ENCODE measurements around the gene RND2. TPM values are rescaled to one million over a fixed set of nuclear protein-coding genes. Genes with fewer than 3 reads are reported as not detected.

RND2 gene
- total RNA-seq, 4 donors from 2014 or later = 0.41 to 0.64 TPM; not detected in 2

DNA sequence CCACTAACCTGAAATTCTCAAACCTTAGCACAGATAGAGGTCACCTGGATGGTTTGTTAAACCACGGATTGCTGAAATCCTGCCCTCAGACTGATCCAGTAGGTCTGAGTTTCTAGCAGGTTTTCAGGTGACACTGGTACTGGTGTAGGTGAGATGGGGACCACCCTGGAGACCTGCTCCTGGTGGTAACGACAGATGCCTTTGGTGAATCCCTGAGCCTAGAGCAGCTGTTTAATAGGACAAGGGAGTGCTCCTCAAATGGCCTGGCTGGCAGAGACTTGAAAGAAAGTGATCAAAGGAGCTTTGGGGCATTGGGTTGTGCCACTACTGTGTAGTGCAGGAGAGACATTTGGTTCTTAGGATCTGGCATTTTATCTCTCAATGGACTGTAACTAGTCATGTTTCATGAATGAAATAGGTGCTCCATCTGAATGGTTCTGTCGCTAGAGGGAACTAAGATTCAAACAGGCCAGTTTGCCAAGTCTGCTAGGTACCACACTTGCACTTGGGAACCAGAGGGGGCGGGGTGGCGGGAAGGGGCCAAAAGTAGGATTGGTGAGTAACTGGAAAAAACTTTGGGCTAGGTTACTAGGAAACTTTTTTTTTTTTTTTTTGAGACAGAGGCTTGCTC is 21.4 kb upstream of the RND2 start:
- intact Hi-C loops (cut with DNase I; ENCODE audit: low total_unique reads) = no loop called here
- no peaks in the 10 kb centered on the region for H3K27me3 ChIP-seq
- H3K36me3 ChIP-seq = peaks cover 0 to 31% (median 17%) of the 10 kb centered on the region in 4 donors
- no peaks in the 10 kb centered on the region for H3K9me3 ChIP-seq
- WGBS, 2 donors (ENCODE audit: low coverage in 1 of 2) = 85 to 86% methylated on average over 4 to 5 of the region's 5 CpGs
- H3K4me1 ChIP-seq = peaks cover 10 to 32% (median 24%) of the 10 kb centered on the region in 4 donors
- no peak overlapping the region for H3K4me3 ChIP-seq
- in situ Hi-C loops (cut with MboI; ENCODE audit: low pct_ligation_motif_present in 1 of 4, low pct_unique_long_range_greater_than_20kb in 1 of 4, low sequenced_read_pairs in 3 of 4) = loop anchor here in 1 of 4 donors (25.0 kb wide), 1 partner anchor 334 kb away; no protein-coding TSS in a partner anchor
- DNase-seq = no peak
- H3K27ac ChIP-seq = no peak overlapping the region
- TF ChIP-seq POLR2AphosphoS5 (IDR thresholded peaks at IDR 0.05) (no peak), POLR2A (IDR thresholded peaks at IDR 0.05) (no peak), EP300 (IDR thresholded peaks at IDR 0.05; ENCODE audit: low read depth) (no peak)
- TF ChIP-seq, protein P1, sequence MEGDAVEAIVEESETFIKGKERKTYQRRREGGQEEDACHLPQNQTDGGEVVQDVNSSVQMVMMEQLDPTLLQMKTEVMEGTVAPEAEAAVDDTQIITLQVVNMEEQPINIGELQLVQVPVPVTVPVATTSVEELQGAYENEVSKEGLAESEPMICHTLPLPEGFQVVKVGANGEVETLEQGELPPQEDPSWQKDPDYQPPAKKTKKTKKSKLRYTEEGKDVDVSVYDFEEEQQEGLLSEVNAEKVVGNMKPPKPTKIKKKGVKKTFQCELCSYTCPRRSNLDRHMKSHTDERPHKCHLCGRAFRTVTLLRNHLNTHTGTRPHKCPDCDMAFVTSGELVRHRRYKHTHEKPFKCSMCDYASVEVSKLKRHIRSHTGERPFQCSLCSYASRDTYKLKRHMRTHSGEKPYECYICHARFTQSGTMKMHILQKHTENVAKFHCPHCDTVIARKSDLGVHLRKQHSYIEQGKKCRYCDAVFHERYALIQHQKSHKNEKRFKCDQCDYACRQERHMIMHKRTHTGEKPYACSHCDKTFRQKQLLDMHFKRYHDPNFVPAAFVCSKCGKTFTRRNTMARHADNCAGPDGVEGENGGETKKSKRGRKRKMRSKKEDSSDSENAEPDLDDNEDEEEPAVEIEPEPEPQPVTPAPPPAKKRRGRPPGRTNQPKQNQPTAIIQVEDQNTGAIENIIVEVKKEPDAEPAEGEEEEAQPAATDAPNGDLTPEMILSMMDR (IDR thresholded peaks at IDR 0.05) = no peak

- Histone ChIP-seq H3K4me1 (peaks cover 6 to 49% (median 28%) of the 10 kb centered on the region in 4 donors), H3K36me3 (peaks cover 0 to 15% (median 9%) of the 10 kb centered on the region in 4 donors), H3K27ac (peak within 1 kb of the TSS; percentile 90 to 97 (median 96)), H3K4me3 (peak within 1 kb of the TSS; percentile 41 to 81 (median 66)), H3K9me3 (no peaks in the 10 kb centered on the region), H3K27me3 (no peaks in the 10 kb centered on the region)
- DNase-seq = peak; percentile 93
- intact Hi-C loops (cut with DNase I; ENCODE audit: low total_unique reads) = no loop called here
- TF ChIP-seq POLR2A (IDR thresholded peaks at IDR 0.05) (peak; percentile 84), POLR2AphosphoS5 (IDR thresholded peaks at IDR 0.05) (peak; percentile 75 to 89 (median 88)), EP300 (IDR thresholded peaks at IDR 0.05; ENCODE audit: low read depth) (no peak)
- TF ChIP-seq, protein P1 (IDR thresholded peaks at IDR 0.05) = peak in 3 of 5 experiments; percentile 21 to 38 (median 31)
- WGBS, 2 donors (ENCODE audit: low coverage in 1 of 2) = 20 to 100% methylated on average over 1 to 18 of the region's 18 CpGs
- in situ Hi-C loops (cut with MboI; ENCODE audit: low pct_ligation_motif_present in 1 of 4, low pct_unique_long_range_greater_than_20kb in 1 of 4, low sequenced_read_pairs in 3 of 4) = loop anchor here in 1 of 4 donors (25.0 kb wide), 1 partner anchor 330 kb away; no protein-coding TSS in a partner anchor
Observed at GRCh38 chr17:43006639-43007551, 18.1 kb upstream of the RND2 start, which contains the start of gene IFI35. IFI35 (plus strand) TSS chr17:43006784; CDS start chr17:43006948, 164 bp downstream.

- in situ Hi-C loops (cut with MboI; ENCODE audit: low pct_ligation_motif_present in 1 of 4, low pct_unique_long_range_greater_than_20kb in 1 of 4, low sequenced_read_pairs in 3 of 4) = loop anchor here in 1 of 4 donors (25.0 kb wide), 1 partner anchor 327 kb away; no protein-coding TSS in a partner anchor
- intact Hi-C loops (cut with DNase I; ENCODE audit: low total_unique reads) = loop anchor here (10.0 kb wide), 1 partner anchor 304 kb away; no protein-coding TSS in a partner anchor
- 59 to 61% methylated on average over 3 to 5 of the region's 5 CpGs for WGBS, 2 donors (ENCODE audit: low coverage in 1 of 2)
- Histone ChIP-seq H3K27ac (peak overlapping the region; percentile 75 to 82 (median 78)), H3K4me1 (peaks cover 6 to 57% (median 30%) of the 10 kb centered on the region in 4 donors), H3K36me3 (no peaks in the 10 kb centered on the region), H3K27me3 (no peaks in the 10 kb centered on the region), H3K4me3 (no peak overlapping the region), H3K9me3 (no peaks in the 10 kb centered on the region)
- TF ChIP-seq, protein P1 (IDR thresholded peaks at IDR 0.05) = peak in 1 of 5 experiments; percentile 9
- TF ChIP-seq EP300 (IDR thresholded peaks at IDR 0.05; ENCODE audit: low read depth) (peak; percentile 11), POLR2AphosphoS5 (IDR thresholded peaks at IDR 0.05) (peak; percentile 49 to 72 (median 50)), POLR2A (IDR thresholded peaks at IDR 0.05) (peak; percentile 36)
- peak; percentile 75 for DNase-seq
Observed at GRCh38 chr17:43010667-43011308, 14.2 kb upstream of the RND2 start.

All from transverse colon (tissue), 4 donors.